NB4 (cell line): ENCODE measurements around the gene KLHL12.
"Not testable (repeated sequence)": the region's sequence is repeated elsewhere in the genome, so short reads cannot be mapped to it uniquely, and the experiment has no call there.

ENCODE experiments used
- DNase-seq: peaks from one replicate; pipeline ENCODE4 v3.0.0; 2010; ENCODE audit warnings: low read depth
- H3K4me3 ChIP-seq: one replicate; pipeline ENCODE4 v1.5.1; 2011; ENCODE audit warnings: mild to moderate bottlenecking, low read depth, low read length, moderate library complexity
- MYC ChIP-seq: IDR thresholded peaks from 2 replicates; pipeline ENCODE4 v1.6.1; 2011; ENCODE audit warnings: low read depth, low read length
- POLR2A ChIP-seq: IDR thresholded peaks from 2 replicates; pipeline ENCODE4 v1.6.1; 2011; ENCODE audit warnings: mild to moderate bottlenecking; ENCODE audit not compliant: insufficient read length; ENCODE audit errors: extremely low read depth
- TF ChIP-seq, protein P1 (sequence below): IDR thresholded peaks from one replicate; pipeline ENCODE4 v1.5.1; 2012; ENCODE audit warnings: low read depth, low read length
- TF ChIP-seq, protein P2 (sequence below): IDR thresholded peaks from 2 replicates; pipeline ENCODE4 v1.6.1; 2011; ENCODE audit warnings: low read depth, low read length

The KLHL12 gene

DNA sequence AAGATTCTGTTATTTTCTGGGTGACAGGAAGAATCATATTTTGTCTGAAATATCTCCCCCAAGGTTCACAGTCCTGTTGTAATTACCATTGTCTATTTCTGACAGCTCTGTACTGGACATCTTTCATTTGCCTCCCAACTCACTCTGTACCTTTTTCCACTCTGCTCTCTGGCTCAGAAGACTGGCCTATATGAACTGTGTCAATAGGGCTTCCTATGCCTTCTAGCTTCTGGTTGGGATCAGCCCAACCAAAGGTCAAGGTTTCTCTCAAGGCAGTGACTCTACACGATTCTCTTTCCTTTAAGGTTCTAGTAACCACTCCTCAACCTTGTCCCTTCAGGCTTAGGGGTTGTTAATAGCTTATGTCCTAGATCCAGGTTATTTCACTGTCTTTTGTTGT is 17.5 kb downstream of the KLHL12 start:
- H3K4me3 ChIP-seq = no peak overlapping the region
- no peak for TF ChIP-seq MYC
- TF ChIP-seq, protein P1, sequence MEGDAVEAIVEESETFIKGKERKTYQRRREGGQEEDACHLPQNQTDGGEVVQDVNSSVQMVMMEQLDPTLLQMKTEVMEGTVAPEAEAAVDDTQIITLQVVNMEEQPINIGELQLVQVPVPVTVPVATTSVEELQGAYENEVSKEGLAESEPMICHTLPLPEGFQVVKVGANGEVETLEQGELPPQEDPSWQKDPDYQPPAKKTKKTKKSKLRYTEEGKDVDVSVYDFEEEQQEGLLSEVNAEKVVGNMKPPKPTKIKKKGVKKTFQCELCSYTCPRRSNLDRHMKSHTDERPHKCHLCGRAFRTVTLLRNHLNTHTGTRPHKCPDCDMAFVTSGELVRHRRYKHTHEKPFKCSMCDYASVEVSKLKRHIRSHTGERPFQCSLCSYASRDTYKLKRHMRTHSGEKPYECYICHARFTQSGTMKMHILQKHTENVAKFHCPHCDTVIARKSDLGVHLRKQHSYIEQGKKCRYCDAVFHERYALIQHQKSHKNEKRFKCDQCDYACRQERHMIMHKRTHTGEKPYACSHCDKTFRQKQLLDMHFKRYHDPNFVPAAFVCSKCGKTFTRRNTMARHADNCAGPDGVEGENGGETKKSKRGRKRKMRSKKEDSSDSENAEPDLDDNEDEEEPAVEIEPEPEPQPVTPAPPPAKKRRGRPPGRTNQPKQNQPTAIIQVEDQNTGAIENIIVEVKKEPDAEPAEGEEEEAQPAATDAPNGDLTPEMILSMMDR = no peak
- TF ChIP-seq POLR2A = no peak
- TF ChIP-seq, protein P2, sequence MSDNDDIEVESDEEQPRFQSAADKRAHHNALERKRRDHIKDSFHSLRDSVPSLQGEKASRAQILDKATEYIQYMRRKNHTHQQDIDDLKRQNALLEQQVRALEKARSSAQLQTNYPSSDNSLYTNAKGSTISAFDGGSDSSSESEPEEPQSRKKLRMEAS = no peak
- no peak for DNase-seq

DNA sequence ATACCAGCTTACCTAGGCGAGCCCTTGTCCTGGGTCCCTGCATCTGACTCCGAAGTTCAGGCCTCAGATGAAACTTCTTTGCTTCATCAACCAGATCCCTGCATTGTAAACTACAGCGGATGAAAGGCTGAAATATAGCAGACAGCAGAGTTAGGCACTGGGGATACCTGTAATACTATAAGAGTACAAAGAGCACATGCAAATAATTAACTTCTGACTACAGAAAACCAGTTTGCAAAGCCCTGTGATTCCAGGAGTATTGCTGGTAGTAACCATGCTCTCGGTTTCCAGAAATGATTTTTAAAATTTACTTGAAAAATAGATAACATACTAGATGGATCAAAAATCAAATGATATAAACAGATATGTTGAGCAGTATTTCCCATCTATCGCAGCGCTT is 18.0 kb downstream of the KLHL12 start:
- DNase-seq = no peak
- TF ChIP-seq MYC (no peak), POLR2A (no peak)
- TF ChIP-seq, protein P2 = no peak
- TF ChIP-seq, protein P1 = no peak
- H3K4me3 ChIP-seq = no peak overlapping the region

DNA sequence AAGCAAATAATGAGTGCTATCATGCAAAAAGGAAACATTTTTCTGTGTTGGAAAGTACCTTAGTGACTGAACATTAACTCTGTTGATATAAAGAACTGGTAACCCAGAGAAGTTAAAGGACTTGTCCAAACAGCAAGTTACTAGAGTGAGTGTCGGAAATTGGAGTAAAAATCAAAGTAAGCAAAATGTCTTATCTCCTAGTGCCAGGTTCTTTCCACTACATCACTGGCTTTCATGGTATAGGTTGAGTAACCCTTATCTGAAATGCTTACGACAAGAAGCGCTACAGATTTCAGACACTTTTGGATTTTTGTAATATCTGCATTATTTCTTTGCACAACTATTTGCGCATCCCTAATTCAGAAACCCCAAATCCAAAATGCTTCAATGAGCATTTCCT is 21.7 kb downstream of the KLHL12 start:
- no peak for DNase-seq
- H3K4me3 ChIP-seq = no peak overlapping the region
- TF ChIP-seq POLR2A (no peak), MYC (no peak)
- TF ChIP-seq, protein P1 = no peak
- TF ChIP-seq, protein P2 = no peak

DNA sequence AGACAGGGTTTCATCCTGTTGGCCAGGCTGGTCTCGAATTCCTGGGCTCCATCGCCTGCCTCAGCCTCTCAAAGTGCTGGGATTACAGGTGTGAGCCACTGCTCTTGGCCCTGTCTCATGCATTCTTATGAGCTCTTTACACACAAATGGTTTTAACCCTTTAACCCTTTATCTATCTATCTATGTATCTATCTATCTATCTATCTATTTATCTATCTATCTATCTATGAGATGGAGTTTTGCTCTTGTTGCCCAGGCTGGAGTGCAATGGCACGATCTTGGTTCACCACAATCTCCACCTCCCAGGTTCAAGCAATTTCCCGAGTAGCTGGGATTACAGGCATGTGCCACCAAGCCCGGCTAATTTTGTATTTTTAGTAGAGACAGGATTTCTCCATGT is 23.2 kb downstream of the KLHL12 start:
- not testable (repeated sequence) for H3K4me3 ChIP-seq, DNase-seq

DNA sequence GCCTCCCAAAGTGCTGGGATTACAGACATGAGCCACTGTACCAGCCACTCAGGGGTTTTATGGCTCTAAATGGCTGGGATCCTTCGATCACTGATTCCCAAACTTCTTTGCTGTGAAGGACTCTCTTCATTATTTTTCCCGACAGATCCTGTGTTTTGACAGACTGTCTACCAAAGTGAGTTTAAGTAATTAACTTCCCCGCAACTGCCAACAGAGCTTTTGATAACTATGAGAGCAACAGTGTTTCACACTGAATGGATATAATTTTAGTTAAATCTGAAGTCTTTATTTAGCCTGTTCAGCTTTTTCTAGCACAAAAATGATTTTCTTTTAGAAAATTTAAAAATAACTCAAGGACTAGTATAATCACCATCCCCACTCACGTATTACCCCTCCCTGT is 25.5 kb downstream of the KLHL12 start:
- no peak for DNase-seq
- TF ChIP-seq POLR2A (no peak), MYC (no peak)
- TF ChIP-seq, protein P1 = no peak
- TF ChIP-seq, protein P2 = no peak
- no peak overlapping the region for H3K4me3 ChIP-seq

DNA sequence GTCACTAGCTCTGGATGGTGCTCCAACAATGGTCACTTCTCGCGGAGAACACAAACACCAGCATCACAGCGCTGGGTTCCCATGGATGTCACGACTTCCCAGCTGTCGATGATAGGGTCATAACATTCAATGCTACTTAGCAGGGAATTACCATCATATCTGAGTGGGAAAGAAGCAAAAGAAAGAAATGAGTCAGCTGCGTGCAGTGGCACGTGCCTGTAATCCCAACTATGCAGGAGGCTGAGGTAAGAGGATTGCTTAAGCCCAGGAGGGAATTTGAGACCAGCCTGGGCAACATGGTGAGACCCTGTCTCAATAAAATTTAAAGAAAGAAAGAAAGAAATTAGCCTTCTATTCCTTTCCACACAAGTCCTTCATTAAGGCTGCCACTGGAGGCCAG is 34.5 kb downstream of the KLHL12 start:
- no peak overlapping the region for H3K4me3 ChIP-seq
- TF ChIP-seq, protein P1 = no peak
- TF ChIP-seq MYC = no peak
- TF ChIP-seq POLR2A = no peak
- TF ChIP-seq, protein P2 = no peak
- no peak for DNase-seq
